ENCODE data around the gene UBASH3B.

DNA sequence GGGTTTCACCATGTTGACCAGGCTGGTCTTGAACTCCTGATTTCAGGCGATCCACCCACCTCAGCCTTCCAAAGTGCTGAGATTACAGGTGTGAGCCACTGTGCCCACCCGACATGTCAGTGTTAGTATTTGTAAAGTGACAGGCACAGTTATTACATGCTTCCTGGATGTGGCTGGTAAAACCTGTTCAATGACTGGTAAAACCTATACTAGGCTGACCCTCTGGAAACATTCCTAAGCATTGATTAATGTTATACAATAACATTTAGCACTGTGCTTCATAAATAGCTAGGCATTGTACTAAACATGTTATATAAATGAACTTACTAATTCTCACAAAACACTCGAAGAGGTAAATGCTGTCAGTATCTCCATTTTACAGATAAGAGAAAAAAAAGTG lies 206.1 kb downstream of the UBASH3B start:
- TF ChIP-seq, protein P1, sequence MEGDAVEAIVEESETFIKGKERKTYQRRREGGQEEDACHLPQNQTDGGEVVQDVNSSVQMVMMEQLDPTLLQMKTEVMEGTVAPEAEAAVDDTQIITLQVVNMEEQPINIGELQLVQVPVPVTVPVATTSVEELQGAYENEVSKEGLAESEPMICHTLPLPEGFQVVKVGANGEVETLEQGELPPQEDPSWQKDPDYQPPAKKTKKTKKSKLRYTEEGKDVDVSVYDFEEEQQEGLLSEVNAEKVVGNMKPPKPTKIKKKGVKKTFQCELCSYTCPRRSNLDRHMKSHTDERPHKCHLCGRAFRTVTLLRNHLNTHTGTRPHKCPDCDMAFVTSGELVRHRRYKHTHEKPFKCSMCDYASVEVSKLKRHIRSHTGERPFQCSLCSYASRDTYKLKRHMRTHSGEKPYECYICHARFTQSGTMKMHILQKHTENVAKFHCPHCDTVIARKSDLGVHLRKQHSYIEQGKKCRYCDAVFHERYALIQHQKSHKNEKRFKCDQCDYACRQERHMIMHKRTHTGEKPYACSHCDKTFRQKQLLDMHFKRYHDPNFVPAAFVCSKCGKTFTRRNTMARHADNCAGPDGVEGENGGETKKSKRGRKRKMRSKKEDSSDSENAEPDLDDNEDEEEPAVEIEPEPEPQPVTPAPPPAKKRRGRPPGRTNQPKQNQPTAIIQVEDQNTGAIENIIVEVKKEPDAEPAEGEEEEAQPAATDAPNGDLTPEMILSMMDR (conservative IDR thresholded peaks at IDR 0.05 in 1 of 2, IDR thresholded peaks at IDR 0.05 in 1 of 2; ENCODE audit: low read depth in 1 of 2, low read length in 2 of 2): no peak
- TF ChIP-seq EZH2 (IDR thresholded peaks at IDR 0.05; ENCODE audit: low read length, missing control alignments): no peak

Data from fibroblast of lung (primary cell).